ENCODE results near the gene ELOVL4.

Gene ELOVL4

GRCh38 chr6:79947191-79948186, at the start of gene ELOVL4:
Gene ELOVL4, minus strand, starts transcription at chr6:79947553. Its CDS starts 274 bp downstream, at chr6:79947279.
- no peak for FAIRE-seq

GRCh38 chr6:79993911-79994309, 46.6 kb upstream of the ELOVL4 start:
- FAIRE-seq = no peak

- FAIRE-seq = no peak
Measured at GRCh38 chr6:79993012-79993910, 45.9 kb upstream of the ELOVL4 start.

- no peak for FAIRE-seq
Measured at GRCh38 chr6:79989641-79990040, 42.3 kb upstream of the ELOVL4 start.

- FAIRE-seq = no peak
Measured at GRCh38 chr6:79985128-79985527, 37.8 kb upstream of the ELOVL4 start.

GRCh38 chr6:79984261-79984660, 36.9 kb upstream of the ELOVL4 start:
- no peak for FAIRE-seq

DNA sequence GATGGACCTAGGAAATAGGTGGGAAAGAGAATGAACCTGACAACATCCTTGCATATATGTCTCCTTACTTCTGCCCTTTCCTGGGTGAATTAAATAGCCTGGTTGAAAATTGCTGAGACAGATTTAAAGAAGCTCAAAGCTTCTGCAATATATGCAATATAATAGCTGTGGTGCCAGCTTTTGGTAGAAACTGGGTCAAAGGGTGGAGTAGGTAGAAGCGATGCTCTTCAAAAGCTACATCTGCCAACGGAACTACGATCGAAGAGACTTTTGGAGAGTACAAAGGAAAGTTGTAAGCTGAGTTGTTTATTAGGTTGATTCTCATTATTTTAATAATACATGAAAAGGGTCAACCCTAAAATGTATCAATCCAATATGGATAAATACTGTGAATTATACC, 34.3 kb upstream of the ELOVL4 start:
- FAIRE-seq = no peak

DNA sequence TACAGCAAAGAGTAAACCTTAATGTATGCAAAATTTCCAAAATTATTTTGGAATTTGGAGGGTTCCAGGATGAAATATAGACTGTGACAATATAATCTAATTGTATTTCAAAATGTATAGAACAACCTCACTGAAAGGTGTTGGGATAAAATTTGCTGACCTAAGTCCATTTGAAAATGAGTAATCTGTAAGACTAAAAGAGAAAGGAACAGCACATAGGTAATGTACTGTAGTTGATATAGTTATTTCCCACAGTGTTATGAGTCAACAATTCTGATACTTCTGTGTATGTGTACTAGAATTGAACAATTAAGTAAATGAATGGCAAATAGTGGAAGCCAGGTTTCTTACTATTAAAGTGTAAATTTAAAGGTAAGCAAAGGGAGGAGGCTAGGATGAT, 23.8 kb upstream of the ELOVL4 start:
- FAIRE-seq = no peak

GRCh38 chr6:79969784-79970183, 22.4 kb upstream of the ELOVL4 start:
- no peak for FAIRE-seq

GRCh38 chr6:79967178-79967577, 19.8 kb upstream of the ELOVL4 start:
- FAIRE-seq = no peak

- no peak for FAIRE-seq
Measured at GRCh38 chr6:79964607-79965081, 17.3 kb upstream of the ELOVL4 start.

DNA sequence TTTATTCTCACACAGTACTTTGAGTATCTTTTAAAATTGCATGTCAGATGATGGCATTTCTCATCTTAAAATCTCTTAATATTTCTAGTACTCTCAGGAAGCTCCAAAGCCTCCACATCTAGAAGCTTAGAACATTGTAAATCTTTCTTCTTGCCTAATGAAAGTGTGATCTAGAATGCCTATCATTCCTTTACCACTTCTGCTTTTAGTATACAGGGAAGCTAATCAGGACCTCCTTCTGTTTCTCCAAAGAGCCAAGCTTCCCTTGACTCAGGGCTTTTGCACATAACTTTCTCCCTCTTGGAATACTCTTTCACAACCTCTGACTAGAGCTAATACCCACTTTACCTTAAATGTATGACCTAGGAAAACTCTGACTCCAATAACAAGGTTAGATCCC, 7.5 kb upstream of the ELOVL4 start:
- FAIRE-seq = no peak

- FAIRE-seq = peak; percentile 76
Measured at GRCh38 chr6:79949233-79949632, 1.9 kb upstream of the ELOVL4 start.

- FAIRE-seq = no peak
Measured at GRCh38 chr6:79946272-79947190, 822 bp downstream of the ELOVL4 start.

- no peak for FAIRE-seq
Measured at GRCh38 chr6:79943133-79943532, 4.2 kb downstream of the ELOVL4 start.

DNA sequence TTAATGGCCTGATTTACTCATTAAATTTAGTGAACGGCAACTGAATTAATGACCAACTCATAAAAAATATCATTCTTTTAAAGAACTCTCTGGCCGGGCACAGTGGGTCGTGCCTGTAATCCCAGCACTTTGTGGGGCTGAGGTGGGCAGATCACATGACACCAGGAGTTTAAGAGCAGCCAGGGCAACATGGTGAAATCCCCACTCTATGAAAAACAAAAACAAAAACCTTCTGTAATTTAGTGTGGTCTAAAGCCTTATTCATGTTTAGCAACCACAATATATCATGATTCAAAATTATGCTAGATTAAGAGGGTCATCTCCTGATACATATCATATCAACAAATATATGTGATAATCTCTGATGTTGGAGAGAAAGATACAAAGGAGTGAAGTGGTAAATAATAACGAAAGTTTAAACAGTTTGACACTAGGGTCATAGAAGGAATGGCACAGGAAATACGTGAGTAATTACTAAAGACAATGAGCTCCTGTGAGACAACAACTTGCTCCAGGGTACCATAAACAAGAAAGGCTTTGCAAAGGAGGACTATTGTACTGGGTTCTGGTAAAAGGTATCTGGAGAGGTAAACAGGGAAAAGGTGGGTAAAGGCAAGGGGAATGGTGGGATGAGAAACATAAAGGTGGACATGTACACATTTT, 5.7 kb downstream of the ELOVL4 start:
- no peak for FAIRE-seq

GRCh38 chr6:79928478-79928998, 18.8 kb downstream of the ELOVL4 start:
- no peak for FAIRE-seq

DNA sequence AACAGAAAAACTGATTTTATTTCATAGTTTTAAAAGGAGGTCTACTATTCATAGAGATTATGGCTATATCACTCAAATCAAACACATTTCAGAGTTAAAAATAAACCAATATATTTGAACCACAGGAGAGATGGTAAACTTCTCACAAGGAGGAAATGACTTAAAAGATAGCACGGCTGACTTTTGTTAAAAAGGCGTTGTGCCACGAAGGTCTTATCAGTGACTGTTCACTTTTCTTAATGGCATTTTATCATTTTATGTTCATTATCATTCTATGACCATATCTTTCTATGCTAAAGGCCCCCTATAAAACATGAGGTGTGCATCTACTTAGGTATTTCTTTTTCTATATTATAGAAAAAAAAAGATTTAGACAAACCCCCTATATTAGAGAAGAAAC, 19.6 kb downstream of the ELOVL4 start:
- FAIRE-seq = no peak

GRCh38 chr6:79923270-79923669, 24.1 kb downstream of the ELOVL4 start:
- no peak for FAIRE-seq

- FAIRE-seq = no peak
Measured at GRCh38 chr6:79922018-79922417, 25.3 kb downstream of the ELOVL4 start.

DNA sequence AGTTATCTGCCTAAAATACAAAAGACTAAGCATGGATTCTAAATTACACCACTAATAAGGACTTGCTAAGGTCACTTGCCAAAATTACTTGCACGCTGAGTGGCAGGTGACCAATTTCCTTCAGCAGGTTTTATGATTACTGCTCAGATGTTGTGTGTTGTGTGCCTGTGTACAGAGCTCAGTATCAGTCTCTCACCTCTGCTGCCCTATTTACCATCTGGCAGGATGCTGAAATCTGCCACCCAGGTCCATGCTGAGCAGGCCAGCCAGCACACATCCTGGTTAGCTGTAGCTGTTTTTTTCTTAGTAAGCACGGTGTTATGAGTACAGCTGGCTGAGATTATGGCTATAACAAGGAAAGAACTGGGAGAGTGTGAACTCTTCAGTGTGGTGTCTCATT, 34.0 kb downstream of the ELOVL4 start:
- FAIRE-seq = no peak
